Stomach (tissue), 4 donors: ENCODE measurements around the gene SLC29A2.

Experiments
- CTCF ChIP-seq, 7 experiments: fragments of 450-650 bp in 4 of 7; fragments of 200-600 bp in 3 of 7; sonication (generic) in 3 of 7; IDR thresholded peaks; one replicate each; pipeline ENCODE4 v1.5.1; 2016 to 2019; ENCODE audit warnings: antibody characterized with exemption in 7 of 7, control low read depth in 2 of 7, mild to moderate bottlenecking in 1 of 7
- POLR2A ChIP-seq, 4 donors: fragments of 450-650 bp; IDR thresholded peaks; one replicate each; pipeline ENCODE4 v1.6.1; 2016; ENCODE audit warnings: antibody characterized with exemption in 4 of 4, control low read depth in 2 of 4, mild to moderate bottlenecking in 1 of 4, moderate library complexity in 1 of 4
- POLR2AphosphoS5 ChIP-seq, 3 donors: sonication (generic); formaldehyde crosslinking; IDR thresholded peaks; one replicate each; pipeline ENCODE4 v1.6.1; 2016; ENCODE audit warnings: antibody characterized with exemption in 3 of 3

GRCh38 chr11:66418168-66418985, 46.8 kb upstream of the SLC29A2 start:
- TF ChIP-seq CTCF (IDR thresholded peaks at IDR 0.05) (peak in 1 of 7 experiments; percentile 17), POLR2AphosphoS5 (IDR thresholded peaks at IDR 0.05) (peak; percentile 12 to 60 (median 15)), POLR2A (IDR thresholded peaks at IDR 0.05) (no peak)
